ENCODE results near the gene C6orf47.

Gene C6orf47

DNA sequence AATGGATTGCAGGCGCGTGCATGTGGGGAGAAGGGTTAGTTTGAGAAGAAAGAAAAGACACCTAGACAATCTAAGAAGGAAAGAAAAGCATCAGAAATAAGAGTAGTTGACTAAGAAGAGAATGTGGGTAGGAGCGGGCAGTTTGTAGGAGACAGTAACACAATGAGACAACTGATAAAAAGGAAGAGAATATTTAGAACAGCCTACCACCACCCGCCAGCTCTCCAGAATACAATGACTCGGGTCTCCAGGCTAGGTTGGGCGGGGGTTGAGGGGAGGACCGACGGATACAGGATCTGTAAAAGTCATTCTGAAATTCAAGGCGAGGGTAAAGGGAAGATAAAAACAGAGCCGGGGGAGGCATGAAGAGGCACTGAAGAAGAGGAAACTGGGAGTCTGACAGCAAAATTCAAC lies 41.8 kb upstream of the C6orf47 start:
- peak overlapping the region; percentile 75 for H3K27ac ChIP-seq

DNA sequence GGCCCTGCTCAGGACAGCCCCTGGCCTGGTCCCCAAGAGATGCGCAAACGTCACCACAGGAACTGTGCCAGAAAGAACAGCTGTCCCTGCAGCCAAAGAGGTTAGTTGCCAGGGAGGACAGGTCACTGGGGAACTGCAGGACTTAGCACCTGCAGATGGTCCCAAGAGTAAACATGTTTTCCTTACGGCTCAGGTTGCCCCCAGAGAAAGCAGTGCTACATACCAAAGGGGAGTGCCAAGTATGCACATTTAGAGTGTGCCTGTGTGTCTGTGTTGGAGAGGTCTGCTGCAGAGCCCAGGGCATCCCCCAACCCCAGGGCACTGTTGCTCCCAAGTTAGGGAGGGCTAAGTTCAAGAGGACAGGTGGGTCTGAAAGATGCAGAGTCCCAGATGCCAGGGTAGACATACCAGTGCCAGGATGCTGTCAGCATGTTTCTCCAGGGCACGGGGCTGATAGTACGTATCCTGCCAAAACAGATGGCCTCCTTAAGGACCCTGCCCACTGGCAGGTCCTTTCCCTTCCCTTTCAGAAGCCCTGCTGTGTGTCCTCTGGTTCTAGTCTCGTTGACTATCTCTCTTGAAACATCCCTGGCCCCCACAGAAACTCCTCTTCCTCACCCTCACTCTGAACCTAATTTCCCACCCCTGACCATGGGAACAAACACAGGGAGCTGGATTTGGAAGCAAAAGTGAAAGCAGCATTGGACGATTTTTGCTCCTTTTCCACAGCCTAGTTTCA lies 41.3 kb upstream of the C6orf47 start:
- no peak for TF ChIP-seq ZFX (IDR thresholded peaks at IDR 0.05)
- TF ChIP-seq, protein P1, sequence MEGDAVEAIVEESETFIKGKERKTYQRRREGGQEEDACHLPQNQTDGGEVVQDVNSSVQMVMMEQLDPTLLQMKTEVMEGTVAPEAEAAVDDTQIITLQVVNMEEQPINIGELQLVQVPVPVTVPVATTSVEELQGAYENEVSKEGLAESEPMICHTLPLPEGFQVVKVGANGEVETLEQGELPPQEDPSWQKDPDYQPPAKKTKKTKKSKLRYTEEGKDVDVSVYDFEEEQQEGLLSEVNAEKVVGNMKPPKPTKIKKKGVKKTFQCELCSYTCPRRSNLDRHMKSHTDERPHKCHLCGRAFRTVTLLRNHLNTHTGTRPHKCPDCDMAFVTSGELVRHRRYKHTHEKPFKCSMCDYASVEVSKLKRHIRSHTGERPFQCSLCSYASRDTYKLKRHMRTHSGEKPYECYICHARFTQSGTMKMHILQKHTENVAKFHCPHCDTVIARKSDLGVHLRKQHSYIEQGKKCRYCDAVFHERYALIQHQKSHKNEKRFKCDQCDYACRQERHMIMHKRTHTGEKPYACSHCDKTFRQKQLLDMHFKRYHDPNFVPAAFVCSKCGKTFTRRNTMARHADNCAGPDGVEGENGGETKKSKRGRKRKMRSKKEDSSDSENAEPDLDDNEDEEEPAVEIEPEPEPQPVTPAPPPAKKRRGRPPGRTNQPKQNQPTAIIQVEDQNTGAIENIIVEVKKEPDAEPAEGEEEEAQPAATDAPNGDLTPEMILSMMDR (conservative IDR thresholded peaks at IDR 0.05): no peak
- H3K27ac ChIP-seq: peak overlapping the region; percentile 75

More for the DNA sequence above, 41.8 kb upstream of the C6orf47 start:
- TF ChIP-seq ZFX (IDR thresholded peaks at IDR 0.05): no peak
- TF ChIP-seq, protein P1 (conservative IDR thresholded peaks at IDR 0.05): no peak

DNA sequence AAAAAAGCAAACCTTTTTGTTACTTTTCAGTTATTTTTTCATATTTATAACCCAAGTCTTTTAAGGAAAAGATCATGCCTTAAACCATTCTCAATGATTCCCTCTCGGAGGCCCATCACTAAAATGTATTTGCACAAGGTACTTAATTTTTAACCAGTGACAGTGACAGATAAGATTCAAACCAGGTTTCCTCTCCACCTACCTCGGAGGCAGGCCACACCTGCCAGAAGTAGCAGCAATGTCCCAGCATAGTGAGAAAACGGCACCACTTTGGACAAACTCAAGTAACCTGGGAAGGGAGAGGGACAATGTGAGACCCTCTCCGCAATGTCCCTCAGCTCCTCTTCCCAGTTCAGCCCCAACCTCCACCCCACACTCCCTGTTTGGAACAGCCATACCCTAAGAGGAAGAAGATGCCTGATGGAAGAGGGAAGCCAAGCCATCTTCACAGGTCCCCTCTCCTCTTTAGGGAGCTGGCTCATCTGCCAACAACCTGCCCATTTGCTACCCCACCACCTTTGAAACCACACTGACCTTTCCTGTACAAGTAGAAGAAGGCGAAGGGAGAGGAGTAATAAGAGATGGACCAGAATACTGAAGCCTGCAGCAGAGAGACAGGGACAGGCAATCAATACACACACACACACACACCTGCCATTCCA lies 40.3 kb upstream of the C6orf47 start:
- no peak overlapping the region for H3K27ac ChIP-seq
- TF ChIP-seq, protein P1 (conservative IDR thresholded peaks at IDR 0.05): no peak
- no peak for TF ChIP-seq ZFX (IDR thresholded peaks at IDR 0.05)

DNA sequence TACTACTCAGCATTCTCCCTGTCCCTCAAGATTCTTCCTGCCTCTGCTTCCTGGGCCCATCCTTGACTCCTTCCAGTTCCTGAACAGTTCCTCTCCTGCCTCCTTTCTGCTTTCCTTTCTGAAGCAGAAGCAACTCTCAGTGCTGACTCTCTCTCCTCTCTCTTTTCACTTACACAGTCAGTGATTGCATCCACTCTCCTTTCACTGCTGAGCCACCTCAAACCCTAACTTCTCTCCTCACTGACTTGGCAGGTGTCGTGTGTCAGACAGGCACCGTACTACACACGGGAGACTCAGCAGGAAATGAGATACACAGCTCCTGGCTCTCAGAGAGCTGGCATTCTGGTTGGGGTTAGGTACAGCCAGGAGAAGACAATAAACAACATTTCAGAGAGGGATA lies 37.0 kb upstream of the C6orf47 start:
- no peak for TF ChIP-seq ZFX (IDR thresholded peaks at IDR 0.05)
- no peak overlapping the region for H3K27ac ChIP-seq

DNA sequence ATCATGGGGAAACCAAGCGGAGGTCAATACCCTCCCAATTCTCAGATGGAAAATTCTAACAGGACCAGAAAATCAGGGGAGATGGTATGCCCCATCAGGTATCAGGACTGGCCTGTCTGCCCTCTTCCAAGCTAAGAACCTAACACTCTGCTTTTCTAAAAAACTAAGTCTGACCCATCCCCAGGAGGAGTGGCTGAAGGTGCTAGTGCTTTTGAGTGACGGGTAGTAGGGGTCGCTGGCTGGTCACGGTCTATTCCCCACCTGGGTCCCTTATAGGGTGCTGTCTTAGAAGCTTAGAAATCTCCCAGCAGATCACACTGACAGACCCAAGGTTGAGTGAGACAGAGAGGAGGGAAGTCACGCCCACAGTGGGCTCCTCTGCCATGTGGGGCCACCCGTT lies 33.0 kb upstream of the C6orf47 start:
- TF ChIP-seq, protein P1 (conservative IDR thresholded peaks at IDR 0.05): no peak
- TF ChIP-seq ZFX (IDR thresholded peaks at IDR 0.05): no peak
- H3K27ac ChIP-seq: no peak overlapping the region

DNA sequence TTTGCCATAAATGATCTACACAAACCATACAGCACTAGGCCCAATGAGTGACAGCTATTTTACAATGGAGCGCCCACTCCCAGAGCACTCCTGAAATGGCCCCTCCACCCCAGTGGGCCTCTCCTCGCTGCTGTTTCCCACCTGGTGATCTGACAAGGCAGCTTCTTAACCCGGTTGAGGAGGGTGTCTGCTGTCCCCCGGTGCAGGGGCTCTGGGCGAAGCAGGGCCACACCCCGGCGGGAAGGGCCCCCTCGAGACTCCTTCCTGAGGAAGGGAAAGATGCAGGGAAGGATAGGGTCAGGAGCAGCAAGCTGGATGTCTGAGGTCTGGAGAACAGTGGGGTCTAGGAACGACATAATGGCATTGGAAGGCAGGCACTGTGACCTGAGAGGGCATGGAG lies 32.3 kb upstream of the C6orf47 start:
- H3K27ac ChIP-seq: no peak overlapping the region
- TF ChIP-seq, protein P1 (conservative IDR thresholded peaks at IDR 0.05): no peak
- no peak for TF ChIP-seq ZFX (IDR thresholded peaks at IDR 0.05)

DNA sequence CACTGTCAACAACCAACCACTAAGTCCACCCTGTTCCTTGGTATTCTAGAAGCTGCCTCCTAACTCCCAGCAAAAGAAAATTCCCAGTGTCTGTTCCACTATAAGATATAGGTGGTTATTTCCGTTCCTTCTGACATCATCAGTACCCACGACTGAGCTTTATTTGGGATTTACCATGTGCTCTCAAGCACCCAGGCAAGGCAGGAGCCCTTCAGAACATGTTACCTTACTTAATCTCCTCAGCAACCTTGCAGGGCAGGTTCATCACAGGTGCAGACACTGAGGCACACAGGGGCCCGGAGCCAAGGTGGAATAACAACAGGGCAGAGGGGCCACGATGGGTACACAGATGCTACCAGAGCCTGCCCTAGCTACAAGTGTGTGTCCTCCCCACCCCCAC lies 31.8 kb upstream of the C6orf47 start:
- H3K27ac ChIP-seq: no peak overlapping the region
- TF ChIP-seq, protein P1 (conservative IDR thresholded peaks at IDR 0.05): no peak
- TF ChIP-seq ZFX (IDR thresholded peaks at IDR 0.05): no peak

Measured in C4-2B (cell line).